ENCODE measurements around the gene DLGAP4. TPM values are rescaled to one million over a fixed set of nuclear protein-coding genes. Genes with fewer than 3 reads are reported as not detected.

Gene DLGAP4
- total and polyA plus RNA-seq, 7 donors: 53.5 to 151 (median 90.4) TPM

DNA sequence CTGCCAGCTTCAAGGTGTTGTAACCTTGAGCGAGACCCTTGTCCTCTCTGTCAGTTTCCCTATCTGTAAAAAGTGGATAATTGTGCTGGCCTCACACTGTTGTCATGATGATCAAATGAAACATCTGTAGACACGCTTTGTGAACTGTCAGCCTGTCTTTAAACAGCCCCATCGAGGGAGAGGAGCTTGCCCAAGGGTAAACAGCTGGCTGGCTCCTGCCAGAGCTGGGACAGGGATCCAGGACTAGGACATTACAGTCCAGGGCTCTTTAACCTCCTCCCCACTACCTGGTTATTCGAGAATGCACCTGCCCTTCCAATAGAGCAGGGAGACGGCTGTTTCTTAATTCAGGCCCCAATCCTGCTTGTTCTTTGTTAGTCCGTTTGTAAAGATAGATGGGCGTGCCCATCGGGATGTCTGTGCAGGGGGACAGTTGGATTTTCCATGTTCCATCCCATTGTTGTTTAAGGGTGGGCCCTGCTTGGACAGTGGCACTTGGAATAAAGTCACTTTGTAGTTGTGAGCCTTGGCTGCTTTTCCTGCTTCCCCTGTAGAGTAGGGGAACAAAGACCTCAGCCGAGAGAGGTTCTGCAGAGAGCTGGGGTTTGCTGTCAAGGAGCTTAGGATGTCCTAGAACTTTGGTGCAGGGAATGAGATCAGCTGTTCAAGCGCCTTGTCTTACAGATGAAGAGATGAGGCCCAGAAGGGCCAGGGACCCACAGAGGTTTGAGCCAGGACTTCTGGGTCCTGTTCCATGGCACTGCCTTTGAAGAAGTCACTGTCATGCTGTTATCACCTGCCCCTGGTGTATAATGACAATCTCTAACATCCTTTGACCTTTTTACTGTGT is 157.3 kb downstream of the DLGAP4 start:
- Histone ChIP-seq H3K27ac (peak overlapping the region; percentile 100), H3K36me3 (ENCODE audit: insufficient read depth in 1 of 2, low read depth in 1 of 2) (peaks cover 0 to 11% of the 10 kb centered on the region in 2 donors), H3K4me3 (peak overlapping the region; percentile 99), H3K4me1 (peaks cover 59% of the 10 kb centered on the region), H3K27me3 (ENCODE audit: insufficient read depth in 3 of 3, low read length in 2 of 3) (no peaks in the 10 kb centered on the region), H3K9me3 (no peaks in the 10 kb centered on the region)
- DNase-seq (no peak), ATAC-seq (peak in 2 of 4 donors; percentile 13)
- TF ChIP-seq, protein P1, sequence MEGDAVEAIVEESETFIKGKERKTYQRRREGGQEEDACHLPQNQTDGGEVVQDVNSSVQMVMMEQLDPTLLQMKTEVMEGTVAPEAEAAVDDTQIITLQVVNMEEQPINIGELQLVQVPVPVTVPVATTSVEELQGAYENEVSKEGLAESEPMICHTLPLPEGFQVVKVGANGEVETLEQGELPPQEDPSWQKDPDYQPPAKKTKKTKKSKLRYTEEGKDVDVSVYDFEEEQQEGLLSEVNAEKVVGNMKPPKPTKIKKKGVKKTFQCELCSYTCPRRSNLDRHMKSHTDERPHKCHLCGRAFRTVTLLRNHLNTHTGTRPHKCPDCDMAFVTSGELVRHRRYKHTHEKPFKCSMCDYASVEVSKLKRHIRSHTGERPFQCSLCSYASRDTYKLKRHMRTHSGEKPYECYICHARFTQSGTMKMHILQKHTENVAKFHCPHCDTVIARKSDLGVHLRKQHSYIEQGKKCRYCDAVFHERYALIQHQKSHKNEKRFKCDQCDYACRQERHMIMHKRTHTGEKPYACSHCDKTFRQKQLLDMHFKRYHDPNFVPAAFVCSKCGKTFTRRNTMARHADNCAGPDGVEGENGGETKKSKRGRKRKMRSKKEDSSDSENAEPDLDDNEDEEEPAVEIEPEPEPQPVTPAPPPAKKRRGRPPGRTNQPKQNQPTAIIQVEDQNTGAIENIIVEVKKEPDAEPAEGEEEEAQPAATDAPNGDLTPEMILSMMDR (IDR thresholded peaks at IDR 0.05): no peak
- 8 to 15% (median 14%) methylated on average over 10 of the region's 10 CpGs for WGBS, 3 donors
- intact Hi-C loops (cut with DNase I): loop anchor here (2.0 to 10.0 kb wide), 2 partner anchors 19 to 141 kb away; partner anchors contain the start of gene RAB5IF (in 1 of the 2)

DNA sequence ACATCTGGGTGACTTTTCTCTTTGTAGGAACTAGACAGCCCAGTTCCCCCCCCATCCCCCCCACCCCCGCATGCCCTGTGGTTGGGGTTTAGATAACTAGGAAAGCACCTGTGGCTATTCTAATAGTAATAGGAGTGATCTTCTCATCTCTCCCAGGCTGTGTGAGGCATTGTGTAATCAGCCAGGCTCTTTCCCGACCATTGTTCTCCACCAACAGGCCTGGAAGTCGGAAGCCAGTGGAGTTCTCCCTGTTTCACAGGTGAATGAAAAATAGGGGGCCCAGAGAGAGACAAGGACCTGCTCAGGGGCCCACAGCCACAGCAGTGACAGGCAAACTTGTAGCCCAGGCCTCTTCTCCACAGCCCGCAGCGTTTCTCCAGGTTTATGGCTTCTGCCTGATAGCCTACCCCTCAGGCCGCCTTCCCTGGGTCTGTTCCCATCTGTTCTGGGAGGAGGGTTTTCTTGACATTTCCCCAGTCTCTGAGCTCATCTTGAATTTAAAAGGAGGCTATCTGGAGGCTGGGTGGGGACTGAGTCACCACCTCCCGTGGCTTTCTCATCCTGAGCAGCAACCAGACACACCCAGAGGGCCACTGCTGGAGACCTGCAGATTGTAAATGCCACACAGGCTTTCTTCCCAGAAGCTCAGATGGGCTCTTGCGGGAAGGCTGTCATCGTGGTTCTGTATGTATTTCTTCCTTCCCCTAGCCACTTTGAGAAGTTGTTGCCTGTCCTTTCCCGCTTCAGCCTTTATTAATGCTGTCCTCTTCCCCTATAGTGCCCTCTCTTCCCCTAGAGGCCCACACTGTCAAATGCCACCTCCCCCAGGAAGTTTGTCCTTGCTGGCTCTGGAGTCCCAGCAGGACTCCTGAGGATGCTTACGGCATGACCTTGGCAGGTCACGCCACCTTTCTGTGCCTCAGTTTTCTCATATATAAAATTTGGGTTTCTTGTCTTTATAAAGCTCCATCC is 159.3 kb downstream of the DLGAP4 start:
- no peaks in the 10 kb centered on the region for H3K27me3 ChIP-seq (ENCODE audit: insufficient read depth in 3 of 3, low read length in 2 of 3)
- peaks cover 78% of the 10 kb centered on the region for H3K4me1 ChIP-seq

DNA sequence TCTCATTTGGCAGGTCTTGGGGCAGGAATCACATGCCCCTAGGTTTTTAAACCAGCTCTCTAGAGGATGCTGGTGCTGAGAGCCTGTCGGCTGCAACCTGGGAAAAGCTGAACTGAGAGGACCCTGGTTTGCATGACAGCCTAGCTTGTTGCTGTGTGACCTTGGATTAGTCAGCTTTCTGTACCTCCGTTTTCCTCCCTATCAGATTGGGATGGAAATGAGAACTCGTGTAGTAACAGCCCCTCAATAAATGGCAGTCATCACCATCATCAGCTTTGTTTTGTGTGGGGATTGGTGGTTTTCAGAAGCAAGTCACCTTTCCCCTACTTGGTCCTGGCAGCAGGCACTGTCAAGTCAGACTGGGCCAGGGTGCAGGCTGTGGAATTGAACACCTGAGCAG is 159.9 kb downstream of the DLGAP4 start:
- ATAC-seq: no peak
- Histone ChIP-seq H3K4me3 (peak overlapping the region; percentile 99), H3K36me3 (ENCODE audit: insufficient read depth in 1 of 2, low read depth in 1 of 2) (peaks cover 0 to 11% of the 10 kb centered on the region in 2 donors), H3K27ac (peak overlapping the region; percentile 100), H3K4me1 (peaks cover 81% of the 10 kb centered on the region), H3K9me3 (no peaks in the 10 kb centered on the region), H3K27me3 (ENCODE audit: insufficient read depth in 3 of 3, low read length in 2 of 3) (no peaks in the 10 kb centered on the region)
- 29 to 37% (median 36%) methylated on average over 3 of the region's 3 CpGs for WGBS, 3 donors
- intact Hi-C loops (cut with DNase I): loop anchor here in 1 of 2 donors (10.0 kb wide), 1 partner anchor 139 kb away; the partner anchor contains the start of gene RAB5IF
- TF ChIP-seq, protein P1 (IDR thresholded peaks at IDR 0.05): no peak
- no peak for DNase-seq

More for the DNA sequence above, 159.3 kb downstream of the DLGAP4 start:
- TF ChIP-seq, protein P1 (IDR thresholded peaks at IDR 0.05): no peak
- ATAC-seq (peak in 2 of 4 donors; percentile 20 to 39), DNase-seq (peak; percentile 68 to 73)
- Histone ChIP-seq H3K27ac (peak overlapping the region; percentile 100), H3K9me3 (no peaks in the 10 kb centered on the region), H3K4me3 (peak overlapping the region; percentile 99), H3K36me3 (ENCODE audit: insufficient read depth in 1 of 2, low read depth in 1 of 2) (peaks cover 0 to 11% of the 10 kb centered on the region in 2 donors)
- WGBS, 3 donors: 42 to 58% (median 49%) methylated on average over 12 of the region's 12 CpGs
- intact Hi-C loops (cut with DNase I): loop anchor here (2.0 to 10.0 kb wide), 2 partner anchors 17 to 139 kb away; partner anchors contain the start of gene RAB5IF (in 1 of the 2)

DNA sequence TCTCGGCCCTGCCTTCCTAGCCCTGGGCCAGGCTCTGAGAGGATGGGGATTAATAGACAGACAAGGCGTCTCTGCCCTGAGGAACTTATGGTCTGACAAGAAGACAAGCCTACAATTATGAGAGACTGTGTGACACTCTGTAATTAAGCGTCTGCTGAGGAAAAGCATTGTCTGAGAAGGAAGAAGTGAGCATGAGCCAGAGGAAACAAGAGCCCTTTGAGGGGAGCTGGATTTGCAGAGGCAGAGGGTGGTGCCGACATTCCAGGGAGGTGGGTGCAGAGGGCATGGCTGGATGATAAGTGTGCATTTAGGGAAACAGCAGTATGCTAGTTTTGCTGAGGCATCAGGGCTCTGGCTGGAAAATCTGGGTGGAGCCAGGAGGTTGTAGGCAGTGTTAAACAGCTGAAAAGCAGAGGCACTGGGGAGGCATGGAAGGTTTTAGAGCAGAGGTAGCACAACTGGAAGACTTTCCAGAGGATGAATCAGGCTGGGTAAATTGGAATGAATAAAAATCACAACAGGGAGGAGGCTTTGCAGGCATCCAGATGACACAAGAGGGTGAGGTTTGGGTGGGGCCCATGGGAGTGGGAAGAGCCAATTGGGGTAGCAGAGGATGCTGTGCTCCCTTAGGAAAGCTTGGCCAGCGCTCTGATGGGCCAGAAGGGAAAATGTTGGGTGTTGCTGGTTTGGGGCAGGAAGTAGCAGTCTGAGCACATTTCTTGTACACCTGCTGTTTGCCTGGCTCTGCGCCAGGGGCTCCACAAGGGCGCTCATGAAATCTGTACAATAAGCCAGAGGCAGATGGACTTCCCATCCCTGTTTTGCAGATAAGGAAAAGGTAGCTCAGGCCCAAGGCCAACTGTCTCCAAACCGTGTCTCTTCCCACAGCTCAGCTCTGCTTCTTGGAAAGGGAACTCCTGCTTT is 161.2 kb downstream of the DLGAP4 start:
- 20 to 28% (median 22%) methylated on average over 7 to 8 of the region's 8 CpGs for WGBS, 3 donors

More for the DNA sequence above, 161.2 kb downstream of the DLGAP4 start:
- Histone ChIP-seq H3K27me3 (ENCODE audit: insufficient read depth in 3 of 3, low read length in 2 of 3) (no peaks in the 10 kb centered on the region), H3K36me3 (ENCODE audit: insufficient read depth in 1 of 2, low read depth in 1 of 2) (peaks cover 0 to 11% of the 10 kb centered on the region in 2 donors), H3K4me1 (peaks cover 93% of the 10 kb centered on the region), H3K9me3 (no peaks in the 10 kb centered on the region), H3K4me3 (no peak overlapping the region), H3K27ac (peak overlapping the region; percentile 65)
- ATAC-seq: no peak
- TF ChIP-seq, protein P1 (IDR thresholded peaks at IDR 0.05): no peak
- peak; percentile 58 to 74 for DNase-seq
- intact Hi-C loops (cut with DNase I): loop anchor here in 1 of 2 donors (10.0 kb wide), 1 partner anchor 137 kb away; the partner anchor contains the start of gene RAB5IF

Measured in psoas muscle (tissue), 8 donors.